NCI-H1105 treated with DMSO at 0.1 percent for 48 hours (cell line): ENCODE data around the gene CLIC1.
A peak's percentile ranks its signal among the peaks of the same experiment; 100 is the strongest.

Source experiments
- DNase-seq: peaks from one replicate; lab custom pipeline; 2025; lab: John Stamatoyannopoulos, UW

Gene CLIC1

DNA sequence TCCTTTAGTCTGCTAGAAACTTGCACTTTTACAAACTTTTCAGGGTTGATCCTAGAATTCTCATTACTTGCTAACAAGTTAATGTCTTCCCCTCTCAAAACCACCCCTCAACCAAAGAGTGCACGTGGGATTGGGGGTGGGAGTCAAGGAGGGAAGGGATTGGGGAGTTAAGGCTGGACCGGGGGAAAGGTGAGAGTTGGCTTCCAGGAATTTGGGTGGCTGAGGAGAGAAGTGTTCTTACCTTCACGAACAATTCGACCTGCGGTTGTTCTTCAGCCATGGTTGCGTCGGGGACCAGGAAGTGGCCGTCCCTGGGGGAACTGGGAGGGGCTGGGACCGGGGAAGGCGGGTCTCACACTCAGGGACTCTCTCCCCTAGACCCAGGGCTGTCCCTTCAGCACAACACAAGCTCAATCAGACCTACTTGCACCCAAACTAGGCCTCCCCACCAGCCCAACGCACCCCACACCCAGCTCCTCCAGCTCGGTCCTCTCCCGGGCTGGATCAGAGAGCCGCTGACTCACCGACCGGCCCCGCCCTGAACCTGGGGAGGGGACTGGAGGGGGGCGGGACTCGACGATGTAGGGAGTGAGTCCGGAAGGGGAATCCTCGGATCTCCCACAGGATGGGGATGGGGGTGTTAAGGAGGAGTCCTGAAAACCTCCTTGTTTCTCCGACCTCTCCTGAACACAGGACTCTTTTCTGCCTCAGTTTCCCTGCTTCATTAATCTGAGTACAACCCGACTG, at the start of gene CLIC1:
TSS of gene CLIC1 (minus strand) at position 510 of the 747 bp plus-strand sequence. CDS start at position 280, 230 bp downstream.
- DNase-seq: peak; percentile 70

DNA sequence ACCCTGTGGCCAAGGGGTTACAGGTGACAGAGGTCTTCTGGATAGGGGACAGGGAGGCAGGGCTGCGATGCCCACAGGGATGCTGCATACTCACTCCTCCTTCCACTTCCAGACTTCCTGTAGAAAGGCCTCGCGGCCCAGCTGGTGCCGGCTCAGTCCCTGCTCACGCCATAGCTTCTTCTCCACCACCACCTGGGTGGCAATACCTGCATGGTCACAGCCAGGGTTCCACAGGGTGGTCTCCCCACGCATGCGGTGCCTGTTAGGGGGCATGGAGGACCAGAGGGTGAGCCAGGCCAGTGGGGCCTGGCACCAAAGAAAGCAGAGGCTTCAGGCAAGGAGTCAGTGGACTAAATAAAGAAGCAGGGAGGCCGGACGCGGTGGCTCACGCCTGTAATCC, 49.1 kb upstream of the CLIC1 start:
- DNase-seq: no peak

DNA sequence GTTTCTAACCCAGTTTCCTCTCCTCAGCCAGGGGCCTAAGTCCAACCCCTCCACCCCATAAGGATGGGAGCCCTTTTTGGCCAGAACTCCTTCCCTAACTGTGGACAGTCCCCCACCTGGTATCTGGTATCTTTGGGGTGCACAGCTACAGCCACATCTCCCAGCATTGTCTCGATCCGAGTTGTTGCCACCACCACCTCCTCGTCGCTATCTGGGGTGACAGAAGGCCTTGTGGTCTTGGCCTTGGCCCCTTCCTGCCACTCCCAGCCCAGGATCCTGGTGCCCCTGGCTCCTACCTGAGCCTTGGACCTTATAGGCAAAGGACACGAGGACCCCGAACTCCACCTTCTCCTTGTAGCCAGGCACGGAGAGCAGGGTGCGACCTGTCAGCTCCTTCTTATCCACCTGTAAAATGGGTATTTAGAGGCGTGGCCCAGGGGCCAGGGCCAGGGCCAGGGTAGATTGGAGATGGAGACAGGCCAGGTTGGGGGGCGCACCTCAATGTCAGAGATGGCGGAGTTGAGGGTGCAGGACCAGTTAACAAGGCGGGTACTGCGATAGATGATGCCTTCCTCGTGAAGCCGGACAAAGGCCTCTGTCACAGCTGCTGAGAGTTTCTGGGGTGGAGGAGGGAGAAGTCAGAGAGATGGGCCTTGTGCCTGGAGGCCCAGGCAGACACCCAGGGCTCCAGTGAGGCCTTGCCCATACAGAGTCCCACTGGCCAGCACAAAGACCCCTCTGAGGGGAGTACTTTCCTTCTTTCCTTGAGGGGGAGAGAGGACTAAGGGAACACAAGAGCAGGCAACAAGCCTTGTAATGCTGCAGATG, 48.0 kb upstream of the CLIC1 start:
- DNase-seq: no peak

DNA sequence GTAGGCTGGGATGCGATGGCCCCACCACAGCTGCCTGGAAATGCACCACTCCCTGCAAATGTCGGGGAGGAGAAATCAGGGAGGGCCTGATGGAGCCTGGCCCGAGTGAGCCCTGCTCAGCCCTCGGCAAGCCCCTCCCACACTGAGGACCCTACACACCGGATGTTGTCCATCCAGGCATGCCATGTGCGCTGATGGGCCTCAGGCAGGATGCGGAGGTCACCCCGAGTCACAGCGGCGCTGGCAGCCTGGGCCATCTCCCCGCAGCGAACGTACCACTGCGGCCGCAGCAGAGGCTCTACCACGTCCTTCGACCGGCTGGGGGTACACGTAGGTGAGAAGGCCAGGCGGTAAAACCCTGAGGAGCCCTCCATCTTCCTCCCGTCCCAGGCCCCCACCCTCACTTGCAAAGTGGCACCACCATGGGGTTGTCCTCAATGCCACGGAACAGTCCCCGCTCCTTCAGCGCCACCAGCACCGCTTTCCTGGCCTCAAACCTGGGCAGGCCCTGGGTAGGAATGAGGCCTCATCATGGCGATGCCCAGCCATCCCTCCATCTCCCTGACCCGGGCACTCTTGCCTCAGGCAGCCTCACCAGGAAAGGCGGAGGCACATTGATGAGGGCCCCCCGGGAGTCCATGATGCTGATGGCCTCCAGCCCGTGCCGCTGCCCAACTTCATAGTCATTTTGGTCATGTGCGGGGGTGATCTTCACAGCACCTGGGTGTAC, 46.0 kb upstream of the CLIC1 start:
- DNase-seq: no peak

DNA sequence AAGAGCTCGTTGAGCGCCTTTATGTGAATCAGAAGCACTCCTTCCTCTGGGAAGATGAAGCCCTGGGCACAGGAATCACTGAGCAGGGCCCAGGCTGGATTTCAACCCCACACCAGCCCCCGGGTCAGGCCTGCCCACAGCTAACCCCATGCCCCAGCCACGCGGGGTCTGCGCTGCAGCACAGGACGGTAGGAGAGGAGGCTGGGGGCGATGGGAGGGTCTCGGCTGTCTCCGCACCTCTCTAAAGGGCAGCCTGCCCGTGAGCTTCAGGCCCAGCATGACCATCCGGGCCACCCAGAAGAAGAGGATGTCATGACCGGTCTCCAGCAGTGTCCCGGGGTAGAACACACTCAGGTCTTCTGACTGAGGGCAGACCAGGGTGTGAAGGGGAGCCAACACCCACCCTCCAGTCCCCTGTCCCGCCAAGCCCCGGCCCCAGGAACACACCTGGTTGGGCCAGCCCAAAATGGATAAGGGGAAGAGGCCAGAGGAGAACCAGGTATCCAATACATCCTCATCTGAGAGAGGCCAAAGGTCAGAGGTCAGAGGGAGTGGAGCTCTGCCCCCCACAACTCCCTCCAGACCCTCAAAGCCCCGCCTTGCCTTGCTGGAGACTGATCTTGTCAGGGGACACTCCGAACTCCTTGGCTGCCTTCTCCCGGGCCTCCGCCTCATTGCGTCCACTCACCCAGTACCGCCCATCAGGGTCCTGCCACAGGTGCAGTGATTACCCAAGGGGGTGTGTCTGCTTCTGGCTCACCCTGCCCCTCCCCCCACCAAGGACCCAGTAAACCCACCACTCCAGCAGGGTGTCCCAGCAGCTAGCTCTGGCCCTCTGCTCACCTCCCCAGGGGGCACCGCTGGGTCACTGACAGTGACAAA, 45.2 kb upstream of the CLIC1 start:
- DNase-seq: no peak

DNA sequence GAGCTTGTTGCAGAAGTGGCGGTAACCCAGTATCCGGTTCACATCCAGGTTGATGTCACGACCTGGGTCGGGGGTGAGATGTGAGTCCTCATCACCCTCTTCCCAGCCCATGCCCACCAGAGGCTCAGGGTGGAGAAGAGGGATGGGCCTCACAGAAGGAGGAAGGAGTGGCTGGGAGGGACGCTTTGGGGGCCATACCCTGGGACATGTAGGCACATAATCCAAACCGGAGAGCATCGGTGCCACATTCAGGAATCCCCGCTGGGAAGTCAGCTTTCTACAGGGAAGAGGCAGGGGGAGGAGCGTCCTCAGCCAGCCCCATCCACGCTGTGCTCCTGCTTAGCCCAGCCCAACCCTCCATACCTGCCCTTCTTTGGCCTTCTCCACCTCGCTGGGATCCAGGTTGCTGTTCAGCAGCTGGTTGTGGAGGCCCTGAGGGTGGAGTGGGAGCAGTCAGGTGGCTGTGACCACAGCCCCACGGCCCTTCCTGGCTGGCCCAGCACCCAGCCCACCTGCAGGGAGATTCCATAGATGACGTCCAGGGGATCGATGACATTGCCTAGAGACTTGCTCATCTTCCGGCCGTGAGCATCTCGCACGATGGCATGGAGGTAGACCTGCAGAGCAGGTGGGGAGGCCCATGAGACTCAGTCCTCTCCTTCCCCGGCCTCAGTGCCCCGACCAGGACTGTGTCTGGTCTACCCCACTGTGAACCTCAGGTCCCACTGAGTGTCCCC, 44.3 kb upstream of the CLIC1 start:
- no peak for DNase-seq

DNA sequence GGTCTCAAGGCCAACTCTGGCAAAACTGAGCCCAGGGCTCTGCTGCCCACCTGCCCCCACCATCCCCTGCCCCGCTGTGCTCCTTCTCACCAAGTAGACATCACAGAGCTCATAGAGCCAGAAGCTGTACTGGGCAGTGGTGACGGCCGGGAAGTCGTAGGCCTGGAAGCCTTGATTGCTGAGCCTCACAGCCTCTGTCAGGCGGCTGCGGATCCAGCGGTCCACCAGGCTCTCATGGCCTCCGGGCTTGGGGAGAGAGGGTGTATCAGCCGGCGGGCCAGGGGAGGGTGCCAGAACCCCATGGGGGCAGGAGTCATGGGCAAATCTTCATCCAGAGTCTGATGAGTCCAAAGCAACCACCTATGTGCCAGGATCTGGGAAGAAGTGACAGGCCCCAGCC, 43.6 kb upstream of the CLIC1 start:
- DNase-seq: no peak

DNA sequence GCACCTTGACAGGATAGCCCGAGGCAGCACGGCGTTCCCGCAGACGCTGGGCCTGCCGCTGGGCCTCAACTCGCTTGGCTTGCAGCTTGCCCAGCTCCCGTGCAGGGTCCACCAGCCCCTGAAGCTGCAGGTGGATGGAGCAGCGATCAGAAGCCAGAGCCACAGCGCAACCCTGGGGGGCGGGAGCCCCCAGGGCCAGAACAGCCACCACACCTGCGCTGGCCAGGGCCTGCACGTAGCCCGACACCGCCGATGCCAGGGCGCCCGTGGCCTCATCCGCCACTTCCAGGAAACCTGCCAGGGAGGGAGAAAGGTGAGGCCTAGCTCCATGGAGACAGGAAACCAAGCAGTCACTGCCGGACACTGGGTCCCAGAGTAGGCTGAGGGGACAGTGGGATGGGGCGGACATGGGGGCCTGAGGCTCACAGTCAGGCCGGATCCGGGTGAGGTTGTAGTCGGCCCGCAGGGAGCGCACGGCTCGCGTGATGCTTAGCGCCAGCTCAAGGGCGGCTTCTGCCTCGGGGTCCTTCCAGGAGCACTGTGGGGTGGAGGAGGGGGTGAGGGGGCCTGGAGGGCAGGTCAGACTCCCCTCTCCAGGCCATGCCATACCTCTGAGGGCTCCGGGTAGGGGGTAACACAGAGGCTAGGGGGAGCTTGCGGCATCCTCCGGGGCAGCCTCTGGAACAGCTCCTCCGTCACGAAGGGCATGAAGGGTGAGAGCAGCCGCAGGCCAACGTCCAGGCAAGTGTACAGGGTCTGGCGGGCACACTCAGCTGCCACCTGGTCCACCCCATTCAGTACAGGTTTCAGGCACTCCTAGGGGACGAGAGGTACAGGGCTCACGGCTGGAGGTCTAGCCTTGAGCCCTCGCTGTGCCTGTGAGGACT, 42.9 kb upstream of the CLIC1 start:
- no peak for DNase-seq

DNA sequence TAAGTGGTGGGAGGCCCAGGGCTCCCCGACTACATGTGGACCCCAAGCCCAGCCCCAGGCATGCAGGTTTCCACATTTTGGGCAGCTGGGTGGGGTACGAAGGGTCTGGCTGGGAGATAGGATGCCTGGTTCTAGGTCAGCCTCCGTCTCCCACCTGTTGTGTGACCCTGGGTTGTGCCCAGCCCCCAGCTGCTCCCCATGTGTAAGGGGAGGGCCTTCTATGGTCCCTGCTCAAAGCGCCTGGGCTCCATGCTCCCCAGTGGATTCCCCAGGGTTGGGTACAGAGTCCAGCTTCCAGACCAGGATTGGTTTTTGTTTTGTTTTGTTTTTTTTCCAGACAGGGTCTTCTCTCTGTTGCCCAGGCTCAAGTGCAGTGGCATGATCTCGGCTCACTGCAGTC, 41.9 kb upstream of the CLIC1 start:
- no peak for DNase-seq

DNA sequence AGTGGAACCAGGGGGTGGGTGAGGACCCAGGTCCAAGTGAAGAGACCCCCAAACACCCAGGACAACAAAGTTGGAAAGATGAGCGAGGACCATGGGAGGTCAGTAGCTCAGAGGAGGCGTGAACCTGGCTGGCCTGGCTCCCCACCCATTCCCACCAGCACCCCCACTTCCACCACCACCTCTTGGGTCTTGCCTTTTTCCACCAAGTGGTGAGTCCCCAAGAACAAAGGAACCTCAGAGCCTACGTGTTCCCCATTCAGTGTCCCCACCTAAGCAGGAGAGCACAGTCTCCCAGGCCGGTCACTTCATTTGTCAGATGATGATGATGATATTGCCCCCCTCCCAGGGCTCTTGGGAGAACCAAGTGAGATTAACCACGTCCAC, 41.3 kb upstream of the CLIC1 start:
- DNase-seq: no peak

DNA sequence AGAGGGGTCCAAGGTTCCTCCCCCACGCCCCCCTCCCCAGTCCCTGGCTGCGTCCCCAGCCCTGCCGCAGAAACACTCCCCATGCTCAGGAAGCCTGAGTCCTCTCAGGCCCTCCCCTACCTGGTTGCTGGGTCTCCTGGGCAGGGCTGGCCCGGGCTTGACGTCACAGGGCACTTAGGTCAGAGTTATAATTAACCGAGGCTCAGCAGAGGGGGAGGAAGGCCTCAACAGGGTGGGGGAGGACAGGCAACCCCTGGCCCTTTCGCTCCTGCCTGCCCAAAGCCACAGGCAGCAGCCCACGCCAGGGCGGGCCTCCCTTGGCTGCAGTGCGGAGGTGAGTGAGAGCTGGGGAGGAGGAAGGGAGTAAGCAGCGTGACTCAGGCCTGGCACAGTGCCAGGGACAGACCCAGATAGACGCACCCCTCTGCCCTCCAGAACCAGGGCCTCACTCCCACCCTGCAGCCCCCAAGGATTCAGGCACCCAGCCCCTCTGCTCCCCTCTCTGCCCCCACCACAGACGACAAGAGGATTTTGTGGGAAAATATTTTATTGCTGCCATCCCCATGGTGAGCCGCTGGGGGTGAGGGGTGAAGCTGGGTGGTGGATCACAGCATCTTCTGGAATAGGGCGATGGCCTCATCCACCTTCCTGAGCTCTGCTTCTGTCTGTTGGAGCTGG, 40.8 kb upstream of the CLIC1 start, which contains the start of gene VWA7:
TSS of gene VWA7 (minus strand) at position 340 of the 678 bp plus-strand sequence. CDS start 549 bp downstream, outside the sequence.
- peak; percentile 72 for DNase-seq

DNA sequence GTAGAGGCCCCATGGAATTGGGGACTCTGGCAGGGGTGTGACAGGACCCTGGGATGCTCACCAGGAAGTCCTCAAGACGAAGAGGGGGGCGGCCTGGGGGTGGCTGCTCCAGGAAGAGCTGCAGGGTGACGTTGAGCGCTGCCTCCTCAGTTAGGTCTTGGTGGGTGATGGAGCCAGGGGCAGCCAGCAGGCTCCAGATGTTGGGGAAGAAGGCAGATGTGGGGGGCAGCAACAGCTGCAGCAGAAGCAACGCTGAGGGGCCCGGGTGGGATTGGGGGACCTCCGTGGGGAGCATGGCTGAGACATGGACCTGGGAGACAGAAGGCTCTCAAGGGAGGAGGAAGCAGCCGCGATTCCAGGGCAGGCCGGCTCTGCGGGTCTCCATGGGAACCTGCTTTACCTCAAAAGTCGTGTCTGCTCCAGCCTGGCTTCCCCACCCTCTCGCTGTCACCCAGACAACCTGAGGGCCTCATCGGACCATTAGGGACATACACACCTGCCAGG, 40.2 kb upstream of the CLIC1 start:
- DNase-seq: no peak

DNA sequence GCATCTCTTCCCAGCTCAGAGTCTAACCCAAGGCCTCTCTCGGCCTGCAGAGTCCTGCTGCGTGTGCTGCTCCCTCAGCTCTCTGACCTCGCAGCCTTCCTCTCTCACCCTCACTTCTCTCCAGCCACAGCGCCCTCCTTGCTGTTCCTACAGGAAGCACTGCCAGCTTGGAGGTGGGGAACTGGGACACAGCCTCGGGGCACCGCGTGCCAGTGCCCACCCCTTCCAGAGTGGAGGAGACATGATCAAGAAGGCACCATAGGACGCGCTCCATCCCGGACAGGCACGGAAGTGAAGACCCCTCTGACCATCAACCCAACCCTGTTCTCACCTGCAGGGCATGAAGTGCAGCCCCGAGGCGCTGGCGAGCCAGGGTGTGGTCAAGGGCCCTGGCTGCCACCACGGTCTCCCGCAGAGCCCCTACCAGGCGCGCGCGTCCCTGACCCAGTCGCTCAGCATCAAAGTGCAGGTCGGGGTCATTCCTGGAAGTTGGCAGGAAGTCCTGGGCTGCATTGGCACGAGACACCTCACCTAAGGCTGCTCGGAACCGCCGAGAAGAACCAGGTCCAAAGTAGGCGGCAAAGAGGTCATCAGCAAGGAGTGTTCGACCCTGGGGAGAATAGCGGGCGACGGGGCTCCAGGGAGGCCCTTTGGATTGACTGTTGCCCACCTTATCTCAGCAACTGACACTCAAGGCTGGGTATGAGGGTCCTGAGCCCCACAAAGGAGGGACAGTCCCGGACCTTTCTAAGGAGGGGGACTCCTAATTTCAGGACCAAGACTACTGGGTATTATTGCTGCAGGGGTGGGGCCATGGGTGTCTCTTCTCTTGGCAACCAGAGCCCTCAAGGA, 39.5 kb upstream of the CLIC1 start:
- no peak for DNase-seq

DNA sequence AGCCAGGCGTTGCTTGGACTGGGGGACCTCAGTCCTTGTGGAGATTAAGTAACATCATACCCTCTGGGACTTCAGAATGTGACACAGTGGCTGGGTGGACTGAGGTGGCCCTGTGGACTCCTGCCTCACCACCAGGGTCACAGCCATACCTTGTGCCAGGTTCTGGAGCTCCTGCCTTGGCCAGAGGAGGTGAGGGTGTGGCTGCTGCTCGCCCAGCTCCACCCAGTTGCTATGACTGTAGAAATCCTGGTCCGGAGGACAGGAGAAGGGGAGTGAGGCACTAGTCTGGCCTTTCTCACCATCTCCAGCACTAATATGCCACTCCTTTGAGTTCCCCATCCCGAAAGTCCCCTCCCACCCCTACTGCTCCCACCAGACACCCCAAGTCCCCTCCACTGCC, 38.9 kb upstream of the CLIC1 start:
- DNase-seq: no peak

DNA sequence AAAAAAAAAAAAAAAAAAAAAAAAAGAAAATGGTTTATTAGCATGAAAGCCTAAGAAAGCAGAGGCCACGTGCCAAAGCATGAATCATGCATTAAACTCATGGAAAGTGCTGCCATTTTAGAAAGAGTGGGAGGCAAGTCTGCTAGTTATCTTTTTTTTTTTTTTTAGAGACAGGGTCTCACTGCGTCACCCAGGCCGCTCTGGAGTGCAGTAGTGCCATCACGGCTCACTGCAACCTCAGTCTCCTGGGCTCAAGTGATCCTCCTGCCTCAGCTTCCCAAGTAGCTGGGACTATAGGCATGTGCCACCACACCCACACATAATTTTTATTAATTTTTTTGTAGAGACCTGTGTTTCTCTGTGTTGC, 35.6 kb upstream of the CLIC1 start:
- no peak for DNase-seq

DNA sequence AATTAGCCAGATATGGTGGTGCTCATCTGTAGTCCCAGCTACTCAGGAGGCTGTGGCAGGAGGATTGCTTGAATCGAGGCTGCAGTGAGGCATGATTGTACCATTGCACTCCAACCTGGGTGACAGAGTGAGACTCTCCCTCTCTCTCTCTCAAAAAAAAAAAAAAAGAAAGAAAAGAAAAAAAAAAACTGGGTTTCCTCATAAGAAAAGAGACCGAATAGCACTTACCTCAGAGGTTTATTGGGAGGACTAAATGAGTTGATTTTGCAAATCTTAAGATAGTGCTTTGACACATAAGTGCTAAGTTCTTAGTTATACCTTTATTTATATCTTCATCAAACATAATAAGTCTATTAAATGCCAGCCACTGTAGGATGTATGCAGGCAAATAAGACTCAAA, 34.5 kb upstream of the CLIC1 start:
- DNase-seq: no peak

DNA sequence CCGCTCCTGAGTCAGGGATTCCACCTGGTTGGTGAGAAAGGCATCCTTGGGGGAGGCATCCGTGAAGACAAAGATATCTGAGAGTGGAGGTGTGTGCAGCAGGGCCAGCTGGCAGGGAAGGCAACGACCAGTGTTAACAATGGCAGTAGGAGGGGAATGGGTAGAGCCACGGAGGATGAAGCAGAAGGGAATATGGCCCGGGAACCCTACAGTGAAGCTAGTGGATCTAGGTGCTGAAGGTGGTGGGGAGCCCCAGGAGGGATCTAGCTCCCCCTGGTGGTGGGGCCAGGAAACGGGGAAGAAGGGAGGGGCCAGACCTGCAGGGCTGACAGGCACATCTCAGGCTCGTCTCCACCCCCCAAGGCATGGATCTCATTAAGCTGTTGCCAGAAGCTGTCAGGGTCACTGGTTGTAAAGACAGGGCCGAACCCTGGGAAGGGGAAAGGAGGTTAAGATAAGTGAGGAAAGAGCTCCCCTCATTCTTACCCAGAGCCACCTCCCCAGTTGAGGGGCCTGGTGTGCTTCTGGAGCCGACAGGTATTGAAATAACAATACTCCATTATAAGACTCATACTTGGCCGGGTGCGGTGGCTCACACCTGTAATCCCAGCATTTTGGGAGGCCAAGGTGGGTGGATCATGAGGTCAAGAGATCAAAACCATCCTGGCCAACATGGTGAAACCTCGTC, 33.5 kb upstream of the CLIC1 start:
- DNase-seq: peak; percentile 33
